Stimulated activated CD4-positive, alpha-beta T cell treated with anti-CD3 and anti-CD28 coated beads, Interleukin-4, amount 100 ng/mL, for 48 hours (primary cell): Measurements from ENCODE around the gene LCTL.
"Not testable (repeated sequence)": the region's sequence is repeated elsewhere in the genome, so short reads cannot be mapped to it uniquely, and the experiment has no call there.

Experiments used
- DNase-seq, 2 donors: peaks; one replicate each; pipeline ENCODE4 v3.0.0-alpha.2; 2020; ENCODE audit warnings: low read depth in 2 of 2

LCTL gene

GRCh38 chr15:66502491-66502890, 63.3 kb downstream of the LCTL start:
- DNase-seq, result no peak

DNA sequence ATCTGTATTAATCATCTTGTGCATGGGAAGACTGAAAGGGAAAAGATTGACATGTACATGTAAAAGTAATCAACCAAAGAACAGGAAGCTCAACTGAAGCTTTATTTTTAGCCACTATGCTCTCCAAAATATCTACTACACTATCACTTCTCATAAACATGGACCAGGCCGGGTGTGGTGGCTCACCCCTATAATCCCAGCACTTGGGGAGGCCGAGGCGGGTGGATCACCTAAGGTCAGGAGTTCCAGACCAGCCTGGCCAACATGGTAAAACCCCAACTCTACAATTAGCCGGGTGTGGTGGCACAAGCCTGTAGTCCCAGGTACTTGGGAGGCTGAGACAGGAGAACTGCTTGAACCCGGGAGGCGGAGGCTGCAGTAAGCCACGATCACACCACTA, 65.5 kb downstream of the LCTL start:
- not testable (repeated sequence) for DNase-seq

DNA sequence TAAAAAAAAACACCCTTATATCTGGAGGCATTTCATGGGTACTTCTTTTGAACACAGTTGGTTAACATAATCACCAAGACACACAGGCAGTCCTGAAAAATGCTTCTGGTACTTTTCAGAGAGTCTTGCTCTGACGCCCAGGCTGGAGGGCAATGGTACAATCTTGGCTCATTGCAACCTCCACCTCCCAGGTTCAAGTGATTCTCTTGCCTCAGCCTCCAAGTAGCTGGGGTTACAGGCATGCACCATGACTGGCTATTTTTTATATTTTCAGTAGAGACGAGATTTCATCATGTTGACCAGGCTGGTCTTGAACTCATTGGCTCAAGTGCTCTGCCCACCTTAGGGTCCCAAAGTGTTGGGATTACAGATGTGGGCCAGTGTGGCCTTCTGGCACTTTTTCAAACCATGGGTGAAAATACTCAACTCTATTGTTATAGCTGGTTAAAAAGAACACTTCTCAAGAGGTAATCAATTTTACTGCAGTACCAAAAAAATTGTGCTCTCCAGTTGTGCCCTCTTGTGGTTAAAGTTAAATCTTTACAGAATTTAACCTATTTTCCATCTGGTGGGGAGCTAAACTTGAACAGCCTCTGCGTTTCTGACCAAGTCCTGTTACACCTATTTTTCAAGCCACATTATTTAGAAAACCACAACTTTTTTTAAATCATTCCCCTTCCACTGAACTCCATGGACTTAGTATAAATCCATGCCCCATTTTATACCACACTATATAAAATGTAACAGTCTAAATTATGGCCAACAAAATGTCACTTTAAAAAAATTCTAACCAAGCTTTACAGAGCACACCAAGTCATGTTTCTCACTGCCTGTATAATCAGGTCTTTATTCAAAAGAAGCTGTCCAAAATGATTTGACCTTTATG, 67.1 kb downstream of the LCTL start:
- DNase-seq, result no peak
